ENCODE measurements around the gene HHLA2. TPM values are rescaled to one million over a fixed set of nuclear protein-coding genes. Genes with fewer than 3 reads are reported as not detected.

The HHLA2 gene
- total RNA-seq, 1 experiment from 2014 or later, result 5.8 TPM

- intact Hi-C loops (cut with micrococcal nuclease; ENCODE audit: unreplicated experiment), result no loop called here
- H3K27me3 Mint-ChIP-seq (ENCODE audit: unreplicated experiment), result no peaks in the 10 kb centered on the region
- H3K36me3 Mint-ChIP-seq (ENCODE audit: insufficient read depth, unreplicated experiment), result no peaks in the 10 kb centered on the region
- no peak overlapping the region for H3K27ac Mint-ChIP-seq (ENCODE audit: unreplicated experiment)
- H3K4me1 Mint-ChIP-seq (ENCODE audit: low read depth, unreplicated experiment), result peaks cover 9% of the 10 kb centered on the region
- DNase-seq, result no peak
- CTCF ChIA-PET, result no interaction called here
- TF ChIP-seq, protein P1, sequence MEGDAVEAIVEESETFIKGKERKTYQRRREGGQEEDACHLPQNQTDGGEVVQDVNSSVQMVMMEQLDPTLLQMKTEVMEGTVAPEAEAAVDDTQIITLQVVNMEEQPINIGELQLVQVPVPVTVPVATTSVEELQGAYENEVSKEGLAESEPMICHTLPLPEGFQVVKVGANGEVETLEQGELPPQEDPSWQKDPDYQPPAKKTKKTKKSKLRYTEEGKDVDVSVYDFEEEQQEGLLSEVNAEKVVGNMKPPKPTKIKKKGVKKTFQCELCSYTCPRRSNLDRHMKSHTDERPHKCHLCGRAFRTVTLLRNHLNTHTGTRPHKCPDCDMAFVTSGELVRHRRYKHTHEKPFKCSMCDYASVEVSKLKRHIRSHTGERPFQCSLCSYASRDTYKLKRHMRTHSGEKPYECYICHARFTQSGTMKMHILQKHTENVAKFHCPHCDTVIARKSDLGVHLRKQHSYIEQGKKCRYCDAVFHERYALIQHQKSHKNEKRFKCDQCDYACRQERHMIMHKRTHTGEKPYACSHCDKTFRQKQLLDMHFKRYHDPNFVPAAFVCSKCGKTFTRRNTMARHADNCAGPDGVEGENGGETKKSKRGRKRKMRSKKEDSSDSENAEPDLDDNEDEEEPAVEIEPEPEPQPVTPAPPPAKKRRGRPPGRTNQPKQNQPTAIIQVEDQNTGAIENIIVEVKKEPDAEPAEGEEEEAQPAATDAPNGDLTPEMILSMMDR (IDR thresholded peaks at IDR 0.05; ENCODE audit: unreplicated experiment), result no peak
- H3K4me3 Mint-ChIP-seq (ENCODE audit: low read depth, unreplicated experiment), result no peak overlapping the region
- no TSS peak for BruUV-seq (replicated peaks)
- H3K9me3 Mint-ChIP-seq (ENCODE audit: low read depth, unreplicated experiment), result peaks cover under 1% of the 10 kb centered on the region
These were observed 98.2 kb downstream of the HHLA2 start for GRCh38 chr3:108394563-108394962.

GRCh38 chr3:108396336-108396735 lies 100.0 kb downstream of the HHLA2 start:
- TF ChIP-seq, protein P1 (IDR thresholded peaks at IDR 0.05; ENCODE audit: unreplicated experiment), result no peak
- no peak overlapping the region for H3K27ac Mint-ChIP-seq (ENCODE audit: unreplicated experiment)
- peaks cover 9% of the 10 kb centered on the region for H3K4me1 Mint-ChIP-seq (ENCODE audit: low read depth, unreplicated experiment)
- H3K27me3 Mint-ChIP-seq (ENCODE audit: unreplicated experiment), result no peaks in the 10 kb centered on the region
- no peaks in the 10 kb centered on the region for H3K36me3 Mint-ChIP-seq (ENCODE audit: insufficient read depth, unreplicated experiment)
- CTCF ChIA-PET, result no interaction called here
- BruUV-seq (replicated peaks), result no TSS peak
- DNase-seq, result no peak
- intact Hi-C loops (cut with micrococcal nuclease; ENCODE audit: unreplicated experiment), result no loop called here
- H3K9me3 Mint-ChIP-seq (ENCODE audit: low read depth, unreplicated experiment), result peaks cover 3% of the 10 kb centered on the region
- no peak overlapping the region for H3K4me3 Mint-ChIP-seq (ENCODE audit: low read depth, unreplicated experiment)

- peaks cover 5% of the 10 kb centered on the region for H3K4me1 Mint-ChIP-seq (ENCODE audit: low read depth, unreplicated experiment)
- BruUV-seq (replicated peaks), result no TSS peak
- H3K36me3 Mint-ChIP-seq (ENCODE audit: insufficient read depth, unreplicated experiment), result no peaks in the 10 kb centered on the region
- TF ChIP-seq, protein P1 (IDR thresholded peaks at IDR 0.05; ENCODE audit: unreplicated experiment), result no peak
- CTCF ChIA-PET, result no interaction called here
- H3K27ac Mint-ChIP-seq (ENCODE audit: unreplicated experiment), result no peak overlapping the region
- no peak for DNase-seq
- H3K9me3 Mint-ChIP-seq (ENCODE audit: low read depth, unreplicated experiment), result peaks cover 3% of the 10 kb centered on the region
- intact Hi-C loops (cut with micrococcal nuclease; ENCODE audit: unreplicated experiment), result no loop called here
- no peaks in the 10 kb centered on the region for H3K27me3 Mint-ChIP-seq (ENCODE audit: unreplicated experiment)
- H3K4me3 Mint-ChIP-seq (ENCODE audit: low read depth, unreplicated experiment), result no peak overlapping the region
These were observed 102.2 kb downstream of the HHLA2 start for GRCh38 chr3:108398510-108398909.

DNA sequence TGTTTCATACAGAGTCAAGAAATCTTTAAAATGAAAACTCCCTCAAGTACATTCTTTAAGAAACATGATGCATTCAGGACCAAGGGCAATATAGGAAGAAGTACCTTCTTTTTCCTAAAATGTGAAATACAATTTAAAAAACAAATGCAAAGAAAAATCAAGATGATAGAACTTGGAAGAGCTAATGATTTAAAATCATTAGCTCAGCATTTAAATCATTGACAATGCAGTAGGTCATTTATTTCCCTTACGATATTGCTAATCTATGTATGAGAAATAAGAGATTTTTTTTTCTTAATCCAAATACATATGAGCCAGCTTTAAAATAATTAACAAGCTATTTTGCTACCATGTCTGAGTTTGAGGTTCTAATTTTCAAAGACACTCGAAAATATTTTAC lies 105.5 kb downstream of the HHLA2 start:
- TF ChIP-seq, protein P1 (IDR thresholded peaks at IDR 0.05; ENCODE audit: unreplicated experiment), result no peak
- CTCF ChIA-PET, result no interaction called here
- Mint-ChIP-seq H3K27ac (ENCODE audit: unreplicated experiment) (no peak overlapping the region), H3K4me1 (ENCODE audit: low read depth, unreplicated experiment) (peaks cover 5% of the 10 kb centered on the region), H3K36me3 (ENCODE audit: insufficient read depth, unreplicated experiment) (no peaks in the 10 kb centered on the region), H3K9me3 (ENCODE audit: low read depth, unreplicated experiment) (peaks cover 3% of the 10 kb centered on the region), H3K4me3 (ENCODE audit: low read depth, unreplicated experiment) (no peak overlapping the region), H3K27me3 (ENCODE audit: unreplicated experiment) (no peaks in the 10 kb centered on the region)
- no peak for DNase-seq
- BruUV-seq (replicated peaks), result no TSS peak
- intact Hi-C loops (cut with micrococcal nuclease; ENCODE audit: unreplicated experiment), result loop anchor here (10.0 kb wide), 2 partner anchors 177 to 467 kb away; partner anchors contain the start of gene IFT57

Data from Calu3 (cell line).